ENCODE data around the gene ZBTB38.

The ZBTB38 gene

GRCh38 chr3:141338881-141339280 lies 29.4 kb upstream of the ZBTB38 start:
- no peak for DNase-seq (ENCODE audit: low spot score)

GRCh38 chr3:141341536-141341935 lies 26.8 kb upstream of the ZBTB38 start:
- no peak for DNase-seq (ENCODE audit: low spot score)

- DNase-seq (ENCODE audit: low spot score), result no peak
Measured at GRCh38 chr3:141342386-141342785, 25.9 kb upstream of the ZBTB38 start.

- DNase-seq (ENCODE audit: low spot score), result no peak
Measured at GRCh38 chr3:141343077-141343476, 25.2 kb upstream of the ZBTB38 start.

- no peak for DNase-seq (ENCODE audit: low spot score)
Measured at GRCh38 chr3:141343865-141344271, 24.4 kb upstream of the ZBTB38 start.

- DNase-seq (ENCODE audit: low spot score), result no peak
Measured at GRCh38 chr3:141345528-141345927, 22.8 kb upstream of the ZBTB38 start.

GRCh38 chr3:141346007-141346406 lies 22.3 kb upstream of the ZBTB38 start:
- DNase-seq (ENCODE audit: low spot score), result no peak

- DNase-seq (ENCODE audit: low spot score), result no peak
Measured at GRCh38 chr3:141346418-141346817, 21.9 kb upstream of the ZBTB38 start.

- DNase-seq (ENCODE audit: low spot score), result no peak
Measured at GRCh38 chr3:141346839-141347238, 21.5 kb upstream of the ZBTB38 start.

- DNase-seq (ENCODE audit: low spot score), result no peak
Measured at GRCh38 chr3:141348837-141349236, 19.5 kb upstream of the ZBTB38 start.

- no peak for DNase-seq (ENCODE audit: low spot score)
Measured at GRCh38 chr3:141349711-141350110, 18.6 kb upstream of the ZBTB38 start.

- DNase-seq (ENCODE audit: low spot score), result no peak
Measured at GRCh38 chr3:141350666-141351065, 17.6 kb upstream of the ZBTB38 start.

- no peak for DNase-seq (ENCODE audit: low spot score)
Measured at GRCh38 chr3:141352262-141352984, 15.9 kb upstream of the ZBTB38 start.

- DNase-seq (ENCODE audit: low spot score), result no peak
Measured at GRCh38 chr3:141353652-141354495, 14.4 kb upstream of the ZBTB38 start.

- no peak for DNase-seq (ENCODE audit: low spot score)
Measured at GRCh38 chr3:141354517-141354916, 13.8 kb upstream of the ZBTB38 start.

GRCh38 chr3:141355242-141355641 lies 13.1 kb upstream of the ZBTB38 start:
- DNase-seq (ENCODE audit: low spot score), result no peak

GRCh38 chr3:141356046-141356445 lies 12.3 kb upstream of the ZBTB38 start:
- no peak for DNase-seq (ENCODE audit: low spot score)

- peak; percentile 81 for DNase-seq (ENCODE audit: low spot score)
Measured at GRCh38 chr3:141360888-141361598, 7.3 kb upstream of the ZBTB38 start.

GRCh38 chr3:141362736-141363135 lies 5.6 kb upstream of the ZBTB38 start:
- no peak for DNase-seq (ENCODE audit: low spot score)

- no peak for DNase-seq (ENCODE audit: low spot score)
Measured at GRCh38 chr3:141365201-141365600, 3.1 kb upstream of the ZBTB38 start.

- DNase-seq (ENCODE audit: low spot score), result peak; percentile 59
Measured at GRCh38 chr3:141366285-141367037, 1.8 kb upstream of the ZBTB38 start.

All from LoVo (cell line).